Heart left ventricle (tissue), 16 donors: ENCODE results near the gene MEX3B. TPM values are rescaled to one million over a fixed set of nuclear protein-coding genes. Genes with fewer than 3 reads are reported as not detected.

Experiments used
- ATAC-seq, 4 donors: fragments of 200-7000 bp; cut with Tn5 transposase; one replicate each; pipeline ENCODE4 v1.9.1; 2020 to 2022; ENCODE audit warnings: moderate library complexity in 4 of 4, mild to moderate bottlenecking in 3 of 4, moderate number of reproducible peaks in 1 of 4
- DNase-seq, 5 donors: peaks; one replicate each; pipeline ENCODE4 v3.0.0-alpha.2; 2020
- H3K27ac ChIP-seq, 12 donors: fragments of 200-600 bp; sonication (generic) in 4 of 12; one replicate each; pipeline versions ENCODE4 v1.5.0 to v1.8.0; 2016 to 2022; ENCODE audit warnings: mild to moderate bottlenecking in 2 of 12
- H3K27me3 ChIP-seq, 9 donors: fragments of 200-600 bp; sonication (generic) in 2 of 9; one replicate each; pipeline versions ENCODE4 v1.5.1 to v1.8.0; 2016 to 2022; ENCODE audit warnings: mild to moderate bottlenecking in 3 of 9
- H3K36me3 ChIP-seq, 9 donors: fragments of 200-600 bp; sonication (generic) in 2 of 9; one replicate each; pipeline versions ENCODE4 v1.5.0 to v1.8.0; 2018 to 2022; ENCODE audit warnings: mild to moderate bottlenecking in 2 of 9
- H3K4me1 ChIP-seq, 12 donors: fragments of 200-600 bp; sonication (generic) in 4 of 12; one replicate each; pipeline versions ENCODE4 v1.5.0 to v1.8.0; 2016 to 2022; ENCODE audit warnings: mild to moderate bottlenecking in 3 of 12
- H3K4me3 ChIP-seq, 12 donors: fragments of 200-600 bp; sonication (generic) in 4 of 12; one replicate each; pipeline versions ENCODE4 v1.5.0 to v1.8.0; 2017 to 2022; ENCODE audit warnings: mild to moderate bottlenecking in 9 of 12, moderate library complexity in 4 of 12
- H3K9me3 ChIP-seq, 12 donors: fragments of 200-600 bp; sonication (generic) in 4 of 12; one replicate each; pipeline versions ENCODE4 v1.5.0 to v1.8.0; 2016 to 2022; ENCODE audit warnings: mild to moderate bottlenecking in 1 of 12
- POLR2A ChIP-seq, 2 donors: fragments of 450-650 bp; IDR thresholded peaks; one replicate each; pipeline ENCODE4 v1.6.1; 2017; ENCODE audit warnings: antibody characterized with exemption in 2 of 2, mild to moderate bottlenecking in 2 of 2, moderate library complexity in 2 of 2
- WGBS, 4 donors: extraction: QIAGEN DNeasy Blood & Tissue Kit in 2 of 4; methylation state at CpG; one replicate each; pipeline versions ENCODE4 v1.1.5 to v1.1.7; 2013 to 2018; 5-methylcytosine and 5-hydroxymethylcytosine counted together
- intact Hi-C, 10 donors: fragments of 100-400 bp; cut with DNase I; formaldehyde crosslinking; loops; one replicate each; pipeline versions ENCODE4 v1.11.1 to v1.14.2; 2022
- polyA plus RNA-seq, 2 donors: library from polyadenylated mRNA; stranded (reverse); fragments of 200-250 nt; gene quantifications; one replicate each; pipeline ENCODE4 v1.2.3, GENCODE V29; 2013
- total RNA-seq, 9 donors: library from RNA; depleted of rRNA in 2 of 9; stranded (reverse); fragments of >200 nt in 2 of 9; fragmentation: NEBNext Ultra II Directional in 3 of 9; extraction: Animal tissue kit (Norgen Biotek cat#: 25700) in 3 of 9; gene quantifications; one replicate each; pipeline versions ENCODE4 v1.1.0 to v1.2.4, GENCODE V29; 2016 to 2023
- TF ChIP-seq, protein P1 (sequence below), 12 donors: fragments of 200-600 bp; sonication (generic) in 4 of 12; IDR thresholded peaks; one replicate each; pipeline versions ENCODE4 v1.5.0 to v1.8.0; 2018 to 2022; ENCODE audit warnings: antibody characterized with exemption in 12 of 12, mild to moderate bottlenecking in 5 of 12
- donor health status: ischemic (EF 13 %, LVEDD 7.1; RV severe dilation, severe dysfunction).
- donor health status: healthy with polysubstance abuse.
- donor health status: DM: no; HTN: yes; CAD: no.
- donor health status: DM: no; HTN: no; CAD: no.
- donor health status: ischemic (EF 25% LVEDD 6.9; RV normal size, moderate dysfunction).
- donor health status: ischemic (EF 25% LVEDD 5.7; RV mildly dilated, moderate dysfunction).
- donor health status: healthy.
- donor health status: DM: yes; HTN: yes; CAD: no.
- donor health status: ischemic (EF 35%, LVEDD 5.7; RV mildly dilated, moderate dysfunction).
- donor health status: nonischemic (EF 11% LVEDD 7.7; RV severe dilation, severe dysfunction).
- donor health status: DM: yes; HTN: yes; CAD: no.
- donor health status: PGD.
- donor health status: ischemic (EF 29% LVEDD 5.4; RV normal size, mild dysfunction).
- donor health status: nonischemic (EF 23%, LVEDD 6.1; RV moderate dilation, normal function).

Gene MEX3B
- total and polyA plus RNA-seq, 11 donors, result 1.3 to 5.3 (median 3.0) TPM

GRCh38 chr15:82079736-82080135 is 33.9 kb upstream of the MEX3B start:
- no peak for TF ChIP-seq POLR2A (IDR thresholded peaks at IDR 0.05)
- TF ChIP-seq, protein P1, sequence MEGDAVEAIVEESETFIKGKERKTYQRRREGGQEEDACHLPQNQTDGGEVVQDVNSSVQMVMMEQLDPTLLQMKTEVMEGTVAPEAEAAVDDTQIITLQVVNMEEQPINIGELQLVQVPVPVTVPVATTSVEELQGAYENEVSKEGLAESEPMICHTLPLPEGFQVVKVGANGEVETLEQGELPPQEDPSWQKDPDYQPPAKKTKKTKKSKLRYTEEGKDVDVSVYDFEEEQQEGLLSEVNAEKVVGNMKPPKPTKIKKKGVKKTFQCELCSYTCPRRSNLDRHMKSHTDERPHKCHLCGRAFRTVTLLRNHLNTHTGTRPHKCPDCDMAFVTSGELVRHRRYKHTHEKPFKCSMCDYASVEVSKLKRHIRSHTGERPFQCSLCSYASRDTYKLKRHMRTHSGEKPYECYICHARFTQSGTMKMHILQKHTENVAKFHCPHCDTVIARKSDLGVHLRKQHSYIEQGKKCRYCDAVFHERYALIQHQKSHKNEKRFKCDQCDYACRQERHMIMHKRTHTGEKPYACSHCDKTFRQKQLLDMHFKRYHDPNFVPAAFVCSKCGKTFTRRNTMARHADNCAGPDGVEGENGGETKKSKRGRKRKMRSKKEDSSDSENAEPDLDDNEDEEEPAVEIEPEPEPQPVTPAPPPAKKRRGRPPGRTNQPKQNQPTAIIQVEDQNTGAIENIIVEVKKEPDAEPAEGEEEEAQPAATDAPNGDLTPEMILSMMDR (IDR thresholded peaks at IDR 0.05), result no peak
- no peaks in the 10 kb centered on the region for H3K36me3 ChIP-seq
- H3K4me1 ChIP-seq, result no peaks in the 10 kb centered on the region
- ATAC-seq, result no peak
- DNase-seq, result no peak
- WGBS, 4 donors, result 40 to 67% (median 52%) methylated on average over 5 of the region's 5 CpGs
- no peak overlapping the region for H3K4me3 ChIP-seq
- H3K27me3 ChIP-seq, result peaks cover 0 to 26% (median 3%) of the 10 kb centered on the region in 9 donors
- no peak overlapping the region for H3K27ac ChIP-seq
- intact Hi-C loops, result no loop called here
- no peaks in the 10 kb centered on the region for H3K9me3 ChIP-seq

GRCh38 chr15:82074610-82075009 is 28.8 kb upstream of the MEX3B start:
- Histone ChIP-seq H3K27me3 (peaks cover 0 to 16% (median 3%) of the 10 kb centered on the region in 9 donors), H3K9me3 (no peaks in the 10 kb centered on the region), H3K36me3 (no peaks in the 10 kb centered on the region), H3K4me3 (no peak overlapping the region), H3K4me1 (no peaks in the 10 kb centered on the region), H3K27ac (no peak overlapping the region)
- no peak for DNase-seq
- TF ChIP-seq POLR2A (IDR thresholded peaks at IDR 0.05), result no peak
- TF ChIP-seq, protein P1 (IDR thresholded peaks at IDR 0.05), result no peak
- WGBS, 4 donors, result 74 to 90% (median 86%) methylated on average over 1 of the region's 1 CpG
- no peak for ATAC-seq
- intact Hi-C loops, result no loop called here

DNA sequence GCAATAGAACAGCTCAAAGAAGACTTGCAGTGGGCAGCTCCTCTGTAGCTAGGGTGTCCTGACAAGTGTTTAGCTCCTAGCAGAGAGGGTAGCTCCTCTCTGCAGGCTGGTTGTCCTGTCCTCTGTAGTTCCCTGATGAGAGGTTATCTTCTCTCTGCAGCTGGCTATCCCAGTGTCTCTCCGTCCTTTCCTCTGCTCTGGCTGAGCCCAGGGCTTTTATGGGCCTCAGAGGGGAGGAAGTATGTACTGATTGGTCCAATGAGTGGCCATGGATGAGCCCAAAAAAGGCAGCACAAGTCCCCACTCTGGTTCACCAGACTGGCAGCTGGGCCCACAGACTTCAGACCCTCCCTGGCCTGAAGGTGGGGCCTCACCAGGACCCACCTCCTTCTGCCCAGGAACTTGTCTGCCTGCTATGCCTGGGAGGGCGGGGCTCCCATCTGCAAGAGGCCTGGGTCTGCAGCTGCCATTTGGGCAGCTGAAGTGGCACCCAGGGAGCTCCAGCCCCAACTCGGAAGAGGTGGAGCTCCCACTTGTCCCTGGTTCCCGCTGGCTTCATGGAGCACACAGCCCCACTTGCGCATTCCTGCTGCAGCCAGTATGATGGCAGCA is 27.2 kb upstream of the MEX3B start:
- no peaks in the 10 kb centered on the region for H3K36me3 ChIP-seq
- no peaks in the 10 kb centered on the region for H3K4me1 ChIP-seq
- no peak overlapping the region for H3K27ac ChIP-seq
- DNase-seq (no peak), ATAC-seq (no peak)
- intact Hi-C loops, result no loop called here
- no peak overlapping the region for H3K4me3 ChIP-seq
- H3K9me3 ChIP-seq, result no peaks in the 10 kb centered on the region
- TF ChIP-seq POLR2A (IDR thresholded peaks at IDR 0.05), result no peak
- TF ChIP-seq, protein P1 (IDR thresholded peaks at IDR 0.05), result no peak
- peaks cover 0 to 11% (median 3%) of the 10 kb centered on the region in 9 donors for H3K27me3 ChIP-seq
- 85 to 98% (median 96%) methylated on average over 3 to 5 of the region's 5 CpGs for WGBS, 4 donors

DNA sequence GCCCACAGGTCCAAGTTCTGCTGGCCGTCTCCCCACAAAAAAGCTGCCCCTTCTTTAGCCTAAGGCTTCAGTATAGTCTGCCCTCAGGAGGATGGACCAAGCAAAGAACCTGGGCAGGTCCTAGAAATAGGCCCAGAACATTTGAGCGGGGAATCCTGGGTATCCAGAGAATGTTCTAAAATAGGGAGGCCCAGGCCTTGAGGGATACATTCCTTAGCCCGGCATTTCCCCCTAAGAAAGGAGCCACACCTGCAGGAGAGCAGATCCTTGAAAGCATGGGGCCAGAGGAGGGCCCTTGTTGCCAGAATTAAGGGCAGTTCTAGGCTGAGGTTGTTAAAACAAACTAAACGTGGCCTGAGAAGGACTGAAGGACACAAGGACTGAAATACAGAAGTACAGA is 20.6 kb upstream of the MEX3B start:
- ATAC-seq, result no peak
- no peak overlapping the region for H3K4me3 ChIP-seq
- H3K27ac ChIP-seq, result no peak overlapping the region
- intact Hi-C loops, result no loop called here
- 82 to 96% (median 92%) methylated on average over 4 of the region's 4 CpGs for WGBS, 4 donors
- no peak for DNase-seq
- H3K36me3 ChIP-seq, result no peaks in the 10 kb centered on the region
- peaks cover 0 to 35% (median 11%) of the 10 kb centered on the region in 9 donors for H3K27me3 ChIP-seq
- no peaks in the 10 kb centered on the region for H3K4me1 ChIP-seq
- H3K9me3 ChIP-seq, result no peaks in the 10 kb centered on the region
- no peak for TF ChIP-seq POLR2A (IDR thresholded peaks at IDR 0.05)
- TF ChIP-seq, protein P1 (IDR thresholded peaks at IDR 0.05), result no peak
